ENCODE measurements around the gene CLIP1.
A peak's percentile ranks its signal among the peaks of the same experiment; 100 is the strongest.
"Not testable (repeated sequence)": the region's sequence is repeated elsewhere in the genome, so short reads cannot be mapped to it uniquely, and the experiment has no call there.

The CLIP1 gene

DNA sequence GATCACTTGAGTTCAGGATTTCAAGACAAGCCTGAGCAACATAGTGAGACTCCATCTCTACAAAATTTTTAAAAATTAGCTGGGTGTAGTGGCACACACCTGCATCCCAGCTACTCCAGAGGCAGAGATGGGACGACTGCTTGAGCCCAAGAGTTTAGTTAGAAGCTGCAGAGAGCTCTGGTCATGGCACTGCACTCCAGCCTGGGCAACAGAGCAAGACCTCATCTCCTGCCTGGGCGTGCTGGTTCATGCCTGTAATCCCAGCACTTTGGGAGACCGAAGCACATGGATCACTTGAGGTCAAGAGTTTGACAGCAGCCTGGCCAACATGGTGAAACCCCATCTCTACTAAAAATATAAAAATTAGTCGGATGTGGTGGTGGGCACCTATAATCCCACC is 20.2 kb downstream of the CLIP1 start:
- H3K4me3 ChIP-seq (ENCODE audit: control insufficient read depth, low read depth, low read length), result no peak overlapping the region
- TF ChIP-seq CTCF (conservative IDR thresholded peaks at IDR 0.05; ENCODE audit: control insufficient read depth, insufficient read depth, low read depth, low read length), result no peak
- DNase-seq (ENCODE audit: low read depth), result no peak

GRCh38 chr12:122399592-122400373 is 22.7 kb downstream of the CLIP1 start:
- peak; percentile 74 for TF ChIP-seq CTCF (conservative IDR thresholded peaks at IDR 0.05; ENCODE audit: control insufficient read depth, insufficient read depth, low read depth, low read length)
- DNase-seq (ENCODE audit: low read depth), result peak; percentile 96
- peak overlapping the region; percentile 20 for H3K4me3 ChIP-seq (ENCODE audit: control insufficient read depth, low read depth, low read length)

- no peak overlapping the region for H3K4me3 ChIP-seq (ENCODE audit: control insufficient read depth, low read depth, low read length)
- TF ChIP-seq CTCF (conservative IDR thresholded peaks at IDR 0.05; ENCODE audit: control insufficient read depth, insufficient read depth, low read depth, low read length), result no peak
- DNase-seq (ENCODE audit: low read depth), result peak; percentile 19
Observed at GRCh38 chr12:122399254-122399591, 23.2 kb downstream of the CLIP1 start.

- H3K4me3 ChIP-seq (ENCODE audit: control insufficient read depth, low read depth, low read length); DNase-seq (ENCODE audit: low read depth): not testable (repeated sequence)
Observed at GRCh38 chr12:122397981-122398380, 24.5 kb downstream of the CLIP1 start.

DNA sequence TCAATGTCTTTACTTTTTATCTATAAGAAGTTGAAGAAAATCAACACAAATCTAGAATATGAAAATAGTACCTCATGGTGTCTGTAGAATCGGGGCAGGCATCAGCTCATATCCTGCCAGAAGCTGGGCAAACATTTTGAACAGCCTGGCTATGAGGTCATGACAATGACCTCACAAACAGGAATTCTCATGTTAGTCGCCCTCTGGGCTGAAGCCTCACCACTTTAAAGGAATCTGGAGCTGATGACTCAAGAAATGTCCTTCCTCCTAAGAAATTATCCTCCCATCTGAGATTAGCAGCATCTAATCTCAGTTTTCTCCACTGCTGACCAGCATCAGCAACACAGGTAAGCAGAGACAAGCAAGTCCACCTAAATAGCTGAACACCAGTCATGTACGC is 27.1 kb downstream of the CLIP1 start:
- DNase-seq (ENCODE audit: low read depth), result peak; percentile 94
- no peak for TF ChIP-seq CTCF (conservative IDR thresholded peaks at IDR 0.05; ENCODE audit: control insufficient read depth, insufficient read depth, low read depth, low read length)
- H3K4me3 ChIP-seq (ENCODE audit: control insufficient read depth, low read depth, low read length), result no peak overlapping the region

GRCh38 chr12:122394626-122395194 is 27.8 kb downstream of the CLIP1 start:
- DNase-seq (ENCODE audit: low read depth), result peak; percentile 72
- no peak for TF ChIP-seq CTCF (conservative IDR thresholded peaks at IDR 0.05; ENCODE audit: control insufficient read depth, insufficient read depth, low read depth, low read length)
- no peak overlapping the region for H3K4me3 ChIP-seq (ENCODE audit: control insufficient read depth, low read depth, low read length)

DNA sequence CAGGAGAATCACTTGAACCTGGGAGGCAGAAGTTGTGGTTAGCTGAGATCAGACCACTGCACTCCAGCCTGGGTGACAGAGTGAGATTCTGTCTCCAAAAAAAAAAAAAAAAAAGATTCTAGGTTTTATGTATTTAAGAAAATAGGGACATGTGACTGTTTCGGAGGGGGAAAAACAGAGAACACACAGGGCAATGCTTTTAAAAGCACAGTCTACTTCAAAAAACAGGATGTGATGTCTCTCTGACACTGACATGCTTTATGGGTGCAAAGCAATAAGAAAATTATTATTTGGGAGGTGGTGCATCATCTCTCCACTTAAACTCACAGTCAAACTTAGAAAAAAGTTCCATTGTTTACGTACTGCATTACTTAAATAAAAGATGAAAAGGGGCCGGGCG is 28.7 kb downstream of the CLIP1 start:
- H3K4me3 ChIP-seq (ENCODE audit: control insufficient read depth, low read depth, low read length), result no peak overlapping the region
- no peak for TF ChIP-seq CTCF (conservative IDR thresholded peaks at IDR 0.05; ENCODE audit: control insufficient read depth, insufficient read depth, low read depth, low read length)
- no peak for DNase-seq (ENCODE audit: low read depth)
